GM12878 (cell line): Measurements from ENCODE around the gene METTL8. TPM values are rescaled to one million over a fixed set of nuclear protein-coding genes. Genes with fewer than 3 reads are reported as not detected.

ENCODE experiments used
- ATAC-seq: fragments of 200-7000 bp; cut with Tn5 transposase; 3 replicates; pipeline ENCODE4 v1.9.1; 2020; ENCODE audit warnings: mild to moderate bottlenecking, moderate library complexity
- BruUV-seq: library from RNA; stranded (reverse); fragments of 400-500 nt; replicated peaks from 2 replicates; lab custom pipeline; 2021; lab: Mats Ljungman, UMichigan
- CTCF ChIA-PET: fragments of 300-600 bp; sonication (Branson Sonifier 250); formaldehyde crosslinking; extraction: SDS; loops from one replicate; lab custom pipeline; 2021; ENCODE audit warnings: inconsistent platforms; lab: Yijun Ruan, JAX
- POLR2A ChIA-PET: fragments of 350-600 bp; formaldehyde crosslinking; extraction: SDS; loops from one replicate; lab custom pipeline; 2021; ENCODE audit warnings: inconsistent platforms; lab: Charles Lee
- RAD21 ChIA-PET: fragments of 300-600 bp; sonication (Branson Sonifier 250); formaldehyde crosslinking; loops from one replicate; lab custom pipeline; 2023; ENCODE audit warnings: antibody characterized with exemption; ENCODE audit not compliant: unreplicated experiment; lab: Charles Lee
- SMC1A ChIA-PET: fragments of 300-600 bp; sonication (Branson Sonifier 250); formaldehyde crosslinking; loops from one replicate; lab custom pipeline; 2023; ENCODE audit not compliant: unreplicated experiment, uncharacterized antibody; lab: Charles Lee
- DNase-seq: peaks from one replicate; pipeline ENCODE4 v3.0.0-alpha.2; 2011; ENCODE audit warnings: low read depth, low spot score
- FAIRE-seq: peaks from 3 replicates; lab custom pipeline; 2011; peaks lifted over from hg19 to GRCh38; lab: Jason Lieb, UNC
- H2AFZ ChIP-seq: 2 replicates; pipeline ENCODE4 v1.6.0; 2011; ENCODE audit warnings: low read depth, low read length, control low read depth; ENCODE audit not compliant: control insufficient read depth
- H3K27ac ChIP-seq: 2 replicates; pipeline ENCODE4 v1.5.1; 2011; ENCODE audit warnings: control low read depth; ENCODE audit not compliant: control insufficient read depth, insufficient read depth
- H3K27me3 ChIP-seq, 2 experiments: replicated peaks in 1 of 2; 2 replicates each; pipeline versions ENCODE4 v1.6.0 to v1.6.1; 2011; ENCODE audit warnings: low read length in 1 of 2; ENCODE audit not compliant: control insufficient read depth in 2 of 2, insufficient read depth in 2 of 2
- H3K36me3 ChIP-seq, 2 experiments: 2 replicates each; pipeline ENCODE4 v1.5.1; 2011; ENCODE audit warnings: low read length in 1 of 2; ENCODE audit not compliant: control insufficient read depth in 2 of 2, insufficient read depth in 2 of 2
- H3K4me1 ChIP-seq: 2 replicates; pipeline ENCODE4 v1.6.1; 2011; ENCODE audit warnings: mild to moderate bottlenecking, low read length, moderate library complexity, mixed read lengths; ENCODE audit not compliant: control insufficient read depth, insufficient read depth
- H3K4me2 ChIP-seq: 2 replicates; pipeline ENCODE4 v1.6.0; 2011; ENCODE audit warnings: control low read depth; ENCODE audit not compliant: control insufficient read depth, insufficient read depth
- H3K4me3 ChIP-seq: fragments of 200-600 bp; sonication (generic); 2 replicates; pipeline ENCODE4 v1.5.1; 2016
- H3K79me2 ChIP-seq: 2 replicates; pipeline ENCODE4 v1.6.0; 2011; ENCODE audit warnings: low read length; ENCODE audit not compliant: control insufficient read depth, insufficient read depth
- H3K9ac ChIP-seq: 2 replicates; pipeline ENCODE4 v1.8.0; 2011; ENCODE audit warnings: low read length, control low read depth, mixed read lengths; ENCODE audit not compliant: control insufficient read depth, insufficient read depth
- H3K9me3 ChIP-seq: replicated peaks from 3 replicates; pipeline ENCODE4 v1.5.1; 2011; ENCODE audit warnings: mild to moderate bottlenecking, low read length; ENCODE audit not compliant: control insufficient read depth, insufficient read depth
- H4K20me1 ChIP-seq: 2 replicates; pipeline ENCODE4 v1.6.0; 2011; ENCODE audit not compliant: control insufficient read depth, insufficient read depth
- EP300 ChIP-seq, 2 experiments: fragments of 150-350 bp in 1 of 2; IDR thresholded peaks; 2 replicates each; pipeline ENCODE4 v1.6.1; 2011 to 2012; ENCODE audit warnings: low read depth in 2 of 2, low read length in 2 of 2, borderline replicate concordance in 1 of 2, improper control_type of control experiment in 1 of 2, inconsistent platforms in 1 of 2; ENCODE audit not compliant: control insufficient read depth in 1 of 2
- POLR2AphosphoS5 ChIP-seq: IDR thresholded peaks from 2 replicates; pipeline ENCODE4 v1.6.1; 2011; ENCODE audit warnings: mild to moderate bottlenecking, low read length, inconsistent platforms
- RCOR1 ChIP-seq: conservative IDR thresholded peaks from 2 replicates; pipeline ENCODE4 v1.6.1; 2012; ENCODE audit warnings: low read depth, low read length, improper control_type of control experiment
- SMAD1 ChIP-seq: fragments of 450-650 bp; IDR thresholded peaks from 2 replicates; pipeline ENCODE4 v1.6.1; 2018; ENCODE audit warnings: mild to moderate bottlenecking, low read depth; ENCODE audit not compliant: partially characterized antibody
- SPI1 ChIP-seq: IDR thresholded peaks from 2 replicates; pipeline ENCODE4 v1.6.1; 2011; ENCODE audit warnings: low read depth, mild to moderate bottlenecking, low read length, moderate library complexity, borderline replicate concordance; ENCODE audit not compliant: insufficient read depth
- TBL1XR1 ChIP-seq: IDR thresholded peaks from 2 replicates; pipeline ENCODE4 v1.6.1; 2012; ENCODE audit warnings: low read depth, low read length, improper control_type of control experiment
- TCF3 ChIP-seq: IDR thresholded peaks from 2 replicates; pipeline ENCODE4 v1.6.1; 2012; ENCODE audit warnings: low read depth, mild to moderate bottlenecking, low read length, borderline replicate concordance; ENCODE audit not compliant: insufficient read depth
- WGBS: methylation state at CpG from one replicate; pipeline ENCODE4 v1.1.6; 2016; ENCODE audit warnings: low lambda C conversion rate; ENCODE audit not compliant: insufficient replicate concordance, insufficient coverage; ENCODE audit errors: missing lambda C conversion rate; 5-methylcytosine and 5-hydroxymethylcytosine counted together
- in situ Hi-C: fragments of 300-500 bp; cut with MboI; formaldehyde crosslinking; loops from 9 replicates; pipeline ENCODE4 v1.14.3; 2018; ENCODE audit warnings: mixed read lengths
- intact Hi-C: fragments of 100-400 bp; cut with micrococcal nuclease; formaldehyde crosslinking; loops from one replicate; pipeline ENCODE4 v1.14.2; 2022; ENCODE audit not compliant: unreplicated experiment
- polyA plus RNA-seq, 11 experiments: library from polyadenylated mRNA; depleted of rRNA in 4 of 11; unstranded in 6 of 11; stranded (reverse) in 5 of 11; fragments of >200 nt; fragmentation: Nextera tagmentation in 4 of 11; fragmentation: Illumina TruSeq in 1 of 11; extraction: Ambion mirVana in 4 of 11; extraction: Trizol in 1 of 11; gene quantifications; 1 replicate in 1 of 11; 2 replicates in 10 of 11; pipeline versions ENCODE4 v1.2.1 to v1.2.3, GENCODE V29; 2011 to 2016; ENCODE audit warnings: inconsistent platforms in 2 of 11, missing spikeins in 2 of 11, low read depth in 1 of 11
- total RNA-seq, 4 experiments: library from RNA; depleted of rRNA in 3 of 4; stranded (reverse); fragments of >200 nt in 3 of 4; fragmentation: Illumina TruSeq in 1 of 4; extraction: Trizol in 1 of 4; gene quantifications; 2 replicates each; pipeline versions ENCODE4 v1.2.1 to v1.2.3, GENCODE V29; 2013 to 2021
- TF ChIP-seq, protein P1 (sequence below): fragments of 450-650 bp; conservative IDR thresholded peaks from 2 replicates; pipeline ENCODE4 v1.6.1; 2017; ENCODE audit warnings: mild to moderate bottlenecking, moderate library complexity
- TF ChIP-seq, protein P2 (sequence below): fragments of 450-650 bp; IDR thresholded peaks from 2 replicates; pipeline ENCODE4 v1.6.1; 2018; ENCODE audit warnings: mild to moderate bottlenecking, low read depth, moderate library complexity; ENCODE audit not compliant: partially characterized antibody
- TF ChIP-seq, protein P3 (sequence below): fragments of 450-650 bp; formaldehyde crosslinking; IDR thresholded peaks from 2 replicates; pipeline ENCODE4 v1.5.0; 2022; ENCODE audit warnings: mild to moderate bottlenecking, missing genetic modification characterization

The METTL8 gene
- total and polyA plus RNA-seq, 10 of the 15 experiments (the other 5 are each of a cell fraction or from before 2014, with no cell fraction given), result 30.8 to 96.3 (median 51.5) TPM

DNA sequence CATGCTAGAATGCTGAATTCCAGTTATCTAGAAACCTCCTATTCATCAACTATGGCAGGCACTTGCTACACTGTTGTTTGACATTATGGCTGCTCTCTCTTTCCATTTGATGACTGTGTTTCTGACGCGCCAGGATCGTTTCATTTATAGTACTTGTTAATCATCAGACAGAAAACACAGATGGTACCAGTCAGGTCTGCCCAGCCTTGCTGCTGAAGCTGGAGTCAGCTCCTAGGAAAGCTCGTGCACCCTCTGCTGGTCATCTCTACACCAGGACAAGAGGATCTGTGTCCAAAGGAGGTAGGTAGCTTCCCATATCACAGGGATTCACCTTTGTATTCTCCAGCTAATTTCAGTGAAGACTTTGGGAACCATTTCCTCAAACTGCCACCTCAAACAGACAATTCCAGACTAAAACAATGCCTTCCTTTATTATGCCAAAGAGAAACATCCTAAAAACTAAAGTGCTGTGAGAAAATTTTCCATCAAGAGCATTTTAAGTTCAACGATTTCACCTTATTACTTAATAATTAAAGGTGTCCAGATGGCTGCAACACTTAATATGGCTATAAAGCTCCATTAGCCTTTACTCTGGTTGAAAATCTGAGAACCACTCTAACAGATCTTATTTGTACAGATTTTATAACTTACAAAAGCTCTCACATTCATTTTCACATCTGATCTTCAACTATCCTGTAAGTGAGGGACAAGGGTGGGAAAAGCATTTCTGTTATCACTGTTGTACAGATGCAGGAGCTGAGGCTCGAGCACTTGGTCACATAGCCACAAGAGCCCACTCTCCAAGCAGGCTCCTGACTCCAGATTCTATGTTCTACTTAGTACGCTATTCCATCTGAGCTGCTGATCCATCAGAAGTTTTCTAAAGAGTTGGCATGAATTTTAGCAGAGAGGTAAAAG is 17.5 kb downstream of the METTL8 start:
- H3K36me3 ChIP-seq, result peaks cover 0 to 13% of the 10 kb centered on the region in 2 experiments; a peak in 3 of 4 replicates
- peak overlapping the region; percentile 40 for H3K9ac ChIP-seq
- DNase-seq, result peak; percentile 95
- no peak overlapping the region; the same call in 1 of the 2 replicates for H3K4me3 ChIP-seq
- 18% methylated on average over 7 of the region's 7 CpGs for WGBS
- H3K79me2 ChIP-seq, result peaks cover 71% of the 10 kb centered on the region
- ChIA-PET POLR2A (interaction anchor here (0.5 to 2.5 kb wide), 16 partner anchors 9 to 262 kb away, joined by 3 to 26 read pairs (median 6); partner anchors contain the start of genes DCAF17, METTL8 and TLK1), RAD21 (interaction anchor here (0.7 to 5.4 kb wide), 58 partner anchors 10 to 488 kb away, joined by 3 to 186 read pairs (median 4); partner anchors contain the start of genes DCAF17, GORASP2, METTL8 and TLK1), SMC1A (interaction anchor here (0.7 to 5.0 kb wide), 59 partner anchors 9 to 487 kb away, joined by 3 to 198 read pairs (median 5); partner anchors contain the start of genes DCAF17, GORASP2, METTL8 and TLK1), CTCF (interaction anchor here (0.7 to 5.6 kb wide), 61 partner anchors 9 to 487 kb away, joined by 3 to 110 read pairs (median 4); partner anchors contain the start of genes CYBRD1, DCAF17, GORASP2 and METTL8)
- in situ Hi-C loops, result loop anchor here (5.0 kb wide), 2 partner anchors 94 to 259 kb away; no protein-coding TSS in a partner anchor
- H3K9me3 ChIP-seq, result peaks cover 6% of the 10 kb centered on the region
- peak overlapping the region; percentile 14 for H3K4me2 ChIP-seq
- ATAC-seq, result peak; percentile 91
- no TSS peak for BruUV-seq
- peak overlapping the region; percentile 30 for H2AFZ ChIP-seq
- intact Hi-C loops, result loop anchor here (1.0 to 5.0 kb wide), 5 partner anchors 69 to 443 kb away; no protein-coding TSS in a partner anchor
- H3K27me3 ChIP-seq, result no peaks in the 10 kb centered on the region
- H3K4me1 ChIP-seq, result peaks cover 32% of the 10 kb centered on the region
- peak overlapping the region; percentile 83 for H3K27ac ChIP-seq
- FAIRE-seq, result peak; percentile 90
- no peaks in the 10 kb centered on the region for H4K20me1 ChIP-seq
- TF ChIP-seq, protein P1, sequence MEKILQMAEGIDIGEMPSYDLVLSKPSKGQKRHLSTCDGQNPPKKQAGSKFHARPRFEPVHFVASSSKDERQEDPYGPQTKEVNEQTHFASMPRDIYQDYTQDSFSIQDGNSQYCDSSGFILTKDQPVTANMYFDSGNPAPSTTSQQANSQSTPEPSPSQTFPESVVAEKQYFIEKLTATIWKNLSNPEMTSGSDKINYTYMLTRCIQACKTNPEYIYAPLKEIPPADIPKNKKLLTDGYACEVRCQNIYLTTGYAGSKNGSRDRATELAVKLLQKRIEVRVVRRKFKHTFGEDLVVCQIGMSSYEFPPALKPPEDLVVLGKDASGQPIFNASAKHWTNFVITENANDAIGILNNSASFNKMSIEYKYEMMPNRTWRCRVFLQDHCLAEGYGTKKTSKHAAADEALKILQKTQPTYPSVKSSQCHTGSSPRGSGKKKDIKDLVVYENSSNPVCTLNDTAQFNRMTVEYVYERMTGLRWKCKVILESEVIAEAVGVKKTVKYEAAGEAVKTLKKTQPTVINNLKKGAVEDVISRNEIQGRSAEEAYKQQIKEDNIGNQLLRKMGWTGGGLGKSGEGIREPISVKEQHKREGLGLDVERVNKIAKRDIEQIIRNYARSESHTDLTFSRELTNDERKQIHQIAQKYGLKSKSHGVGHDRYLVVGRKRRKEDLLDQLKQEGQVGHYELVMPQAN, result no peak
- no peak for TF ChIP-seq SPI1
- no peak for TF ChIP-seq TBL1XR1
- TF ChIP-seq, protein P2, sequence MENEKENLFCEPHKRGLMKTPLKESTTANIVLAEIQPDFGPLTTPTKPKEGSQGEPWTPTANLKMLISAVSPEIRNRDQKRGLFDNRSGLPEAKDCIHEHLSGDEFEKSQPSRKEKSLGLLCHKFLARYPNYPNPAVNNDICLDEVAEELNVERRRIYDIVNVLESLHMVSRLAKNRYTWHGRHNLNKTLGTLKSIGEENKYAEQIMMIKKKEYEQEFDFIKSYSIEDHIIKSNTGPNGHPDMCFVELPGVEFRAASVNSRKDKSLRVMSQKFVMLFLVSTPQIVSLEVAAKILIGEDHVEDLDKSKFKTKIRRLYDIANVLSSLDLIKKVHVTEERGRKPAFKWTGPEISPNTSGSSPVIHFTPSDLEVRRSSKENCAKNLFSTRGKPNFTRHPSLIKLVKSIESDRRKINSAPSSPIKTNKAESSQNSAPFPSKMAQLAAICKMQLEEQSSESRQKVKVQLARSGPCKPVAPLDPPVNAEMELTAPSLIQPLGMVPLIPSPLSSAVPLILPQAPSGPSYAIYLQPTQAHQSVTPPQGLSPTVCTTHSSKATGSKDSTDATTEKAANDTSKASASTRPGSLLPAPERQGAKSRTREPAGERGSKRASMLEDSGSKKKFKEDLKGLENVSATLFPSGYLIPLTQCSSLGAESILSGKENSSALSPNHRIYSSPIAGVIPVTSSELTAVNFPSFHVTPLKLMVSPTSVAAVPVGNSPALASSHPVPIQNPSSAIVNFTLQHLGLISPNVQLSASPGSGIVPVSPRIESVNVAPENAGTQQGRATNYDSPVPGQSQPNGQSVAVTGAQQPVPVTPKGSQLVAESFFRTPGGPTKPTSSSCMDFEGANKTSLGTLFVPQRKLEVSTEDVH, result no peak
- TF ChIP-seq TCF3, result peak; percentile 63; the same call in 1 of the 2 replicates
- TF ChIP-seq EP300 (IDR thresholded peaks at IDR 0.05; ENCODE audit: borderline replicate concordance in 1 of 2, control insufficient read depth in 1 of 2, low read depth in 2 of 2, low read length in 2 of 2), result peak in 1 of 2 experiments; percentile 50; a peak in 2 of 4 replicates
- TF ChIP-seq, protein P3, sequence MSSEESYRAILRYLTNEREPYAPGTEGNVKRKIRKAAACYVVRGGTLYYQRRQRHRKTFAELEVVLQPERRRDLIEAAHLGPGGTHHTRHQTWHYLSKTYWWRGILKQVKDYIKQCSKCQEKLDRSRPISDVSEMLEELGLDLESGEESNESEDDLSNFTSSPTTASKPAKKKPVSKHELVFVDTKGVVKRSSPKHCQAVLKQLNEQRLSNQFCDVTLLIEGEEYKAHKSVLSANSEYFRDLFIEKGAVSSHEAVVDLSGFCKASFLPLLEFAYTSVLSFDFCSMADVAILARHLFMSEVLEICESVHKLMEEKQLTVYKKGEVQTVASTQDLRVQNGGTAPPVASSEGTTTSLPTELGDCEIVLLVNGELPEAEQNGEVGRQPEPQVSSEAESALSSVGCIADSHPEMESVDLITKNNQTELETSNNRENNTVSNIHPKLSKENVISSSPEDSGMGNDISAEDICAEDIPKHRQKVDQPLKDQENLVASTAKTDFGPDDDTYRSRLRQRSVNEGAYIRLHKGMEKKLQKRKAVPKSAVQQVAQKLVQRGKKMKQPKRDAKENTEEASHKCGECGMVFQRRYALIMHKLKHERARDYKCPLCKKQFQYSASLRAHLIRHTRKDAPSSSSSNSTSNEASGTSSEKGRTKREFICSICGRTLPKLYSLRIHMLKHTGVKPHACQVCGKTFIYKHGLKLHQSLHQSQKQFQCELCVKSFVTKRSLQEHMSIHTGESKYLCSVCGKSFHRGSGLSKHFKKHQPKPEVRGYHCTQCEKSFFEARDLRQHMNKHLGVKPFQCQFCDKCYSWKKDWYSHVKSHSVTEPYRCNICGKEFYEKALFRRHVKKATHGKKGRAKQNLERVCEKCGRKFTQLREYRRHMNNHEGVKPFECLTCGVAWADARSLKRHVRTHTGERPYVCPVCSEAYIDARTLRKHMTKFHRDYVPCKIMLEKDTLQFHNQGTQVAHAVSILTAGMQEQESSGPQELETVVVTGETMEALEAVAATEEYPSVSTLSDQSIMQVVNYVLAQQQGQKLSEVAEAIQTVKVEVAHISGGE (CRISPR knock-in tag), result no peak
- no peak for TF ChIP-seq RCOR1
- no peak for TF ChIP-seq SMAD1
- TF ChIP-seq POLR2AphosphoS5, result peak; percentile 71; the same call in 1 of the 2 replicates
